Left renal pelvis (tissue), 4 donors: Measurements from ENCODE around the gene MREG. TPM values are rescaled to one million over a fixed set of nuclear protein-coding genes. Genes with fewer than 3 reads are reported as not detected.
"Not testable (repeated sequence)": the region's sequence is repeated elsewhere in the genome, so short reads cannot be mapped to it uniquely, and the experiment has no call there.

Experiments
- DNase-seq, 4 donors: peaks; one replicate each; pipeline ENCODE4 v3.0.0-alpha.2; 2013; ENCODE audit warnings: low read depth in 4 of 4, low spot score in 3 of 4
- polyA plus RNA-seq, 4 donors: library from polyadenylated mRNA; unstranded; fragments of 120-200 nt; gene quantifications; one replicate each; pipeline ENCODE4 v1.2.1, GENCODE V29; 2013; ENCODE audit not compliant: insufficient read length in 4 of 4

MREG gene
- polyA plus RNA-seq, 4 donors = 4.7 to 22.3 (median 18.6) TPM

- no peak for DNase-seq
Measured at GRCh38 chr2:215966274-215966673, 47.1 kb downstream of the MREG start.

GRCh38 chr2:215965532-215966165 is 47.7 kb downstream of the MREG start:
- no peak for DNase-seq

- no peak for DNase-seq
Measured at GRCh38 chr2:215961981-215962380, 51.4 kb downstream of the MREG start.

- no peak for DNase-seq
Measured at GRCh38 chr2:215958257-215958656, 55.1 kb downstream of the MREG start.

GRCh38 chr2:215957354-215958122 is 55.8 kb downstream of the MREG start:
- DNase-seq = not testable (repeated sequence)

GRCh38 chr2:215952860-215953637 is 60.3 kb downstream of the MREG start:
- no peak for DNase-seq

GRCh38 chr2:215951558-215951957 is 61.8 kb downstream of the MREG start:
- DNase-seq = no peak

GRCh38 chr2:215949991-215950404 is 63.4 kb downstream of the MREG start:
- DNase-seq = peak in 1 of 4 donors; percentile 19

GRCh38 chr2:215948051-215948450 is 65.3 kb downstream of the MREG start:
- no peak for DNase-seq

- no peak for DNase-seq
Measured at GRCh38 chr2:215946586-215946985, 66.8 kb downstream of the MREG start.

GRCh38 chr2:215942194-215942593 is 71.2 kb downstream of the MREG start:
- DNase-seq = no peak

GRCh38 chr2:215941726-215942125 is 71.6 kb downstream of the MREG start:
- no peak for DNase-seq

GRCh38 chr2:215940645-215941184 is 72.6 kb downstream of the MREG start:
- no peak for DNase-seq

- DNase-seq = no peak
Measured at GRCh38 chr2:215937190-215937589, 76.2 kb downstream of the MREG start.

- DNase-seq = no peak
Measured at GRCh38 chr2:215933151-215933550, 80.2 kb downstream of the MREG start.

- DNase-seq = peak in 3 of 4 donors; percentile 38 to 56 (median 53)
Measured at GRCh38 chr2:215931256-215931903, 82.0 kb downstream of the MREG start.

- DNase-seq = no peak
Measured at GRCh38 chr2:215930505-215931253, 82.7 kb downstream of the MREG start.

- DNase-seq = no peak
Measured at GRCh38 chr2:215929602-215930335, 83.6 kb downstream of the MREG start.

GRCh38 chr2:215928086-215928485 is 85.3 kb downstream of the MREG start:
- no peak for DNase-seq
